Sigmoid colon (tissue), 4 donors: Measurements from ENCODE around the gene PGBD5.

ENCODE experiments used
- EP300 ChIP-seq, 4 donors: sonication (generic); formaldehyde crosslinking; IDR thresholded peaks; one replicate each; pipeline ENCODE4 v1.6.1; 2017; ENCODE audit warnings: antibody characterized with exemption in 4 of 4
- POLR2A ChIP-seq, 2 donors: fragments of 450-650 bp; IDR thresholded peaks; one replicate each; pipeline ENCODE4 v1.6.1; 2016; ENCODE audit warnings: antibody characterized with exemption in 2 of 2, mild to moderate bottlenecking in 2 of 2, moderate library complexity in 2 of 2
- POLR2AphosphoS5 ChIP-seq, 4 donors: sonication (generic); formaldehyde crosslinking; IDR thresholded peaks; one replicate each; pipeline ENCODE4 v1.6.1; 2017; ENCODE audit warnings: antibody characterized with exemption in 4 of 4
- TF ChIP-seq, protein P1 (sequence below), 4 experiments: fragments of 450-650 bp in 3 of 4; fragments of 200-600 bp in 1 of 4; IDR thresholded peaks; one replicate each; pipeline ENCODE4 v1.5.1; 2016 to 2019; ENCODE audit warnings: antibody characterized with exemption in 4 of 4, mild to moderate bottlenecking in 3 of 4, moderate library complexity in 2 of 4

DNA sequence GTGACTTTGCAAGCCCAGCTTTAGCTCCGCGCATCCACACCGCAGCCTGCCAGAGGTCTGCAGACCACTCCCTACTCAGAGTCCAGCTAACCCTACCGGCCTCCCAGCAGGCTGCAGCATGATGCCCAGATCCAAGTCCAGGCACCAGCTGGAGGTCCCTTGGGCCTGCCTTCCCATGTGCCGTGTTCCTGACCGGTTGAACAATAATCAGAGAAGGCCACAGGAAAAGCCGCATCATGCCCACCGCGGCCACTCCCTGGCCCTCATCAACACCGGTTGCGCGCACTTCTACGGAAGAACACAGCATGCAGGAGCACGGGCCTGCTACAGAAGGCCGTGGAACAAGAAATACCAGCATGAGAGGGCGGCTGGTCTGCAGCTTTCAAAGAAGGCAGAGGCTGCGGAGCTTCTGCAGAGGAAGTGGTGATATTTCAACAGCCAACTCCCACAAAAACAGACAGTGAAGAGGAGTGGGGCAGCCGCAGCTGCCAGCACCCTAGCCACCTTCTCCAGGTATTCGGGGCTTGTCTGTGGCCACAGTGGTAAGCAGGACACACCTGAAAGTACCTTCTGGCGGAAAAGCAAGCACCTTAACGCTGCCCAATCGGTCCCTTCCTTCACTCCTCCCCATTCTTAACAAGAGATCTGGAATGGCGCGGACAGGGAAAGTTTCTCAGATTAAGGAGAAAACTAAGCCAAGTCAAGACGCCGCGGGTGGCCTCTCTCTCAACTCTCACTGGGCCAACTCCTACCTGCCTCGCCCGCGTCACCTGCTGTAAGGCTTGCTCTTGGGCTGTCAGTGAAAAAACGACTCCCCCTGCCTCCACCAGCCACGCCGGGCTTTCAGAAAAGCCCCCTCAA is 1.5 kb downstream of the PGBD5 start:
- TF ChIP-seq, protein P1, sequence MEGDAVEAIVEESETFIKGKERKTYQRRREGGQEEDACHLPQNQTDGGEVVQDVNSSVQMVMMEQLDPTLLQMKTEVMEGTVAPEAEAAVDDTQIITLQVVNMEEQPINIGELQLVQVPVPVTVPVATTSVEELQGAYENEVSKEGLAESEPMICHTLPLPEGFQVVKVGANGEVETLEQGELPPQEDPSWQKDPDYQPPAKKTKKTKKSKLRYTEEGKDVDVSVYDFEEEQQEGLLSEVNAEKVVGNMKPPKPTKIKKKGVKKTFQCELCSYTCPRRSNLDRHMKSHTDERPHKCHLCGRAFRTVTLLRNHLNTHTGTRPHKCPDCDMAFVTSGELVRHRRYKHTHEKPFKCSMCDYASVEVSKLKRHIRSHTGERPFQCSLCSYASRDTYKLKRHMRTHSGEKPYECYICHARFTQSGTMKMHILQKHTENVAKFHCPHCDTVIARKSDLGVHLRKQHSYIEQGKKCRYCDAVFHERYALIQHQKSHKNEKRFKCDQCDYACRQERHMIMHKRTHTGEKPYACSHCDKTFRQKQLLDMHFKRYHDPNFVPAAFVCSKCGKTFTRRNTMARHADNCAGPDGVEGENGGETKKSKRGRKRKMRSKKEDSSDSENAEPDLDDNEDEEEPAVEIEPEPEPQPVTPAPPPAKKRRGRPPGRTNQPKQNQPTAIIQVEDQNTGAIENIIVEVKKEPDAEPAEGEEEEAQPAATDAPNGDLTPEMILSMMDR (IDR thresholded peaks at IDR 0.05), result no peak
- no peak for TF ChIP-seq POLR2A (IDR thresholded peaks at IDR 0.05)
- no peak for TF ChIP-seq EP300 (IDR thresholded peaks at IDR 0.05)
- TF ChIP-seq POLR2AphosphoS5 (IDR thresholded peaks at IDR 0.05), result no peak
